AG09309 (cell line): ENCODE measurements around the gene APOA1.

ENCODE experiments used
- DNase-seq: peaks from one replicate; pipeline ENCODE4 v3.0.0-alpha.2; 2010; ENCODE audit warnings: low read depth
- H3K4me3 ChIP-seq: 2 replicates; pipeline ENCODE4 v1.5.1; 2011; ENCODE audit warnings: mild to moderate bottlenecking, low read depth, low read length, moderate library complexity; ENCODE audit not compliant: control insufficient read depth
- TF ChIP-seq, protein P1 (sequence below): IDR thresholded peaks from 2 replicates; pipeline ENCODE4 v1.5.1; 2011; ENCODE audit warnings: mild to moderate bottlenecking, low read depth, low read length, inconsistent platforms; ENCODE audit not compliant: insufficient read depth, control insufficient read depth; ENCODE audit errors: missing control alignments

APOA1 gene

DNA sequence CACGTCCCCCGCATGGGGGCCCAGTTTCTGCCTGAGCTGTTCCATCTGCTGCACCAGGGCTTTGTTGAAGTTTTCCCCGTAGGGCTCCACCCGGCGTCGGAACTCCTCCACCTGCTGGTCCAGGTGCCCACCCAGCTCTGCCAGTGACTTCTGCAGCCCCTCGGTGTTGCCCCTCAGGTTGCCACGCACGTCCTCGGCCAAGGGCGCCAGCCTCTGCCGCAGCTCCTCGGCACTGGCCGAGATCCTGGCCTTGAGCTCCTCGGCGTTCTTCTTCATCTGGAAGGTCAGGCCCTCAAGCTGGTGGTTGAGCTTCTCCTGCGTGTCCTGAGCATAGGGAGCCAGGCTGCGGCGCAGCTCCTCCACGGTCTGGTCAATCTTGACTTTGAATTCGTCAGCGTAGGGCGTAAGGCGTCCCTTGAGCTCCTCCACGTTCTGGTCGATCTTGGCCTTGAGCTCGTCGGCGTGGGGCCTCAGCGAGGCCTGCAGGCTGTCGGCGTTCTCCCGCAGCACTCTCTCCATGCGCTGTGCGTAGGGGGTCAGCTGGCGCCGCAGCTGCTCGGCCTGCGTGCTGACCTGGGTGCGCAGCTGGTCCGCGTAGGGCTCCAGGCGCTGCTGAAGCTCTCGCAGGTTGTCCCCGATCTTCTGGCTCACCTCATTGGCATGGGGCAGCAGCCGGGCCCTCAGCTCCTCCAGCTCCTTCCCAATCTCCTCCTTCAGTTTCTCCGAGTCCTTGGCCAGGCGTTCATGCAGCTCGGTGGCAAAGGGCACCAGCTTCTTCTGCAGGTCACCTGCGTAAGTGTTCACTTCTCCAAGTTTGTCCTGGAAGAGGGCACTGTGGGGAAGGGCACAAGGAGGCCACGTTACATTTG lies 16.1 kb downstream of the APOA1 start:
- DNase-seq: no peak
- H3K4me3 ChIP-seq: no peak overlapping the region
- TF ChIP-seq, protein P1, sequence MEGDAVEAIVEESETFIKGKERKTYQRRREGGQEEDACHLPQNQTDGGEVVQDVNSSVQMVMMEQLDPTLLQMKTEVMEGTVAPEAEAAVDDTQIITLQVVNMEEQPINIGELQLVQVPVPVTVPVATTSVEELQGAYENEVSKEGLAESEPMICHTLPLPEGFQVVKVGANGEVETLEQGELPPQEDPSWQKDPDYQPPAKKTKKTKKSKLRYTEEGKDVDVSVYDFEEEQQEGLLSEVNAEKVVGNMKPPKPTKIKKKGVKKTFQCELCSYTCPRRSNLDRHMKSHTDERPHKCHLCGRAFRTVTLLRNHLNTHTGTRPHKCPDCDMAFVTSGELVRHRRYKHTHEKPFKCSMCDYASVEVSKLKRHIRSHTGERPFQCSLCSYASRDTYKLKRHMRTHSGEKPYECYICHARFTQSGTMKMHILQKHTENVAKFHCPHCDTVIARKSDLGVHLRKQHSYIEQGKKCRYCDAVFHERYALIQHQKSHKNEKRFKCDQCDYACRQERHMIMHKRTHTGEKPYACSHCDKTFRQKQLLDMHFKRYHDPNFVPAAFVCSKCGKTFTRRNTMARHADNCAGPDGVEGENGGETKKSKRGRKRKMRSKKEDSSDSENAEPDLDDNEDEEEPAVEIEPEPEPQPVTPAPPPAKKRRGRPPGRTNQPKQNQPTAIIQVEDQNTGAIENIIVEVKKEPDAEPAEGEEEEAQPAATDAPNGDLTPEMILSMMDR: no peak

GRCh38 chr11:116819049-116819448 lies 18.4 kb downstream of the APOA1 start:
- TF ChIP-seq, protein P1: no peak
- no peak overlapping the region for H3K4me3 ChIP-seq
- no peak for DNase-seq

DNA sequence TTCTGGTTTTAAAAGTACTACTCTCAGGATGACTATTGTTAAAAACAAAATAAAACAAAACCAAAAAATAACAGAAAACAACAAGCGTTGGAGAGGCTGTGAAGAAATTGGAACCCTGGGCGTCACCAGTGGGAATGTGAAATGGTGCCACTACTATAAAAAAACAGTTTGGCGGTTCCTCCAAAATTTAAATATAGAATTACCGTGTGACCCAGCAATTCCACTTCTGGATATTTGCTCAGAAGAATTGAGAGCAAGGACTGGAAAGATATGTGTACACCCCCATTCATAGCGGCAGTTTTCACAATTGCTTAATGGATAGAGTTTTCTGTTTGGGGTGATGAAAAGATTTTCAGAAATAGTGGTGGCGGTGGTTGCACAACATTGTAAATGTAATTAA lies 22.9 kb downstream of the APOA1 start:
- no peak overlapping the region for H3K4me3 ChIP-seq
- no peak for DNase-seq
- TF ChIP-seq, protein P1: no peak

DNA sequence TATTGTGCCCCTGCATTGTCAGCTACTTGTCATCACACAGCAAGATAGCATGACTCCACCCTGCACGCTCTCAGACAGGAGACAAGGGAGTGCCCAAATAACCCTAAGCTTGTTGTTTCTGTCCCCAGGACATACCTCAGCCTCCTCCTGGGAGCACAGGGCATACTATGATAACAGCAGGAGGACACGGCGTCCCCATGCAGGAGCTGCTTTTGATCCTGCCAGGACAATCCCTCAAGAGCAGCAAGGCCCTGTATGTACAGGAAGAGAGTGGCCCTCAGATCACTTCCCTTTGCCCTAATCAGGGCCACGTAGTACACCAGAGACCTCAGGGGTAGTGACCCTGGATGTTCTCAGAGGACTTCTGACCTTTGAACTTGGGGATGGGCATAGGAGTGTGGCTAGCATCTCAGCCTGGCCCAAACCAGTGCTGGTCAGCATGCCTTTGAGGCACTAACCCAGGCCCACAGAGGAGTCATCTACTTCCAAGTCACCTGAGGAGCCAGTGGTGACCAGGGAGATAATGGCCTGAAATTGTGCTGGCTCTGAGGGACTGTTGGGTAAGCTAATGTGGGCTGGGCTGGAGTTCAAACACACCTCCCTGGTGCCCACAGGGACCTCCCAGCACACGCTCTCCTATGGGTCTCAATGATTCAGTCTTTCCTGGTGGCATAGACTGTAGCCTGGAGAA lies 23.5 kb downstream of the APOA1 start:
- H3K4me3 ChIP-seq: no peak overlapping the region
- DNase-seq: no peak

GRCh38 chr11:116813170-116813569 lies 24.3 kb downstream of the APOA1 start:
- TF ChIP-seq, protein P1: no peak
- H3K4me3 ChIP-seq: no peak overlapping the region
- DNase-seq: no peak

More for the DNA sequence above, 23.5 kb downstream of the APOA1 start:
- TF ChIP-seq, protein P1: no peak

- no peak for DNase-seq
- no peak overlapping the region for H3K4me3 ChIP-seq
- TF ChIP-seq, protein P1: no peak
Measured at GRCh38 chr11:116812109-116812508, 25.3 kb downstream of the APOA1 start.
